HG02798 (cell line): ENCODE results near the gene EEFSEC.

Experiments
- ATAC-seq: cut with Tn5 transposase; IDR thresholded peaks from one replicate; pipeline ENCODE4 v1.9.1; 2021; ENCODE audit warnings: mild to moderate bottlenecking; ENCODE audit not compliant: unreplicated experiment, poor library complexity

EEFSEC gene

GRCh38 chr3:128358156-128358895 lies 205.0 kb downstream of the EEFSEC start:
- ATAC-seq, result no peak

DNA sequence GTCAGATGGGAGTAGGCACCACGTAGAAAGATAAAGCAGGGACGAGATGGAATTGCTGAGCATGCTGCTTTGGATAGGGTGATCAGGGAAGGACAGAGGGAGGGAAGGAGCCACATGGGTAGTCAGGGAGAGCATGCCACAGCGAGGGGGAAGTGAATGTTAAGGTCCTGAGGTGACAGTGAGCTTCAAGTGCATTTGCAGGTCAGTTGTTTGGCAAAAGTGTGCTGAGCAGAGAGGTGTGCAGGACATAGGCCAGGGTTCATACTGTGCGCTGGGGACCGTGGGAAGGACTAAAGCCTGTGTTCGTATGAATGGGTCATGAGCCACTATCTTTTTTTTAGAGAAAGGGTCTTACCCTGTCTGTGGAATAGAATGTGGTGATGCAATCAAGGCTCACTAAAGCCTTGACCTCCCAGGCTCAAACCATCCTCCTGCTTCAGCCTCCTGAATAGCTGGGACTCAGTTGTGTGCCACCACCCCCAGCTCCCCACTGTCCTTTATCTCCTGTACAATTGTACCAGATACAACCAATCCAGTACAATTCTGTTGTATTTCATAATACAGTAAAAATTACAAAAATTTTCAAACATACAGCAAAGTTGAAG lies 205.9 kb downstream of the EEFSEC start:
- ATAC-seq, result no peak

DNA sequence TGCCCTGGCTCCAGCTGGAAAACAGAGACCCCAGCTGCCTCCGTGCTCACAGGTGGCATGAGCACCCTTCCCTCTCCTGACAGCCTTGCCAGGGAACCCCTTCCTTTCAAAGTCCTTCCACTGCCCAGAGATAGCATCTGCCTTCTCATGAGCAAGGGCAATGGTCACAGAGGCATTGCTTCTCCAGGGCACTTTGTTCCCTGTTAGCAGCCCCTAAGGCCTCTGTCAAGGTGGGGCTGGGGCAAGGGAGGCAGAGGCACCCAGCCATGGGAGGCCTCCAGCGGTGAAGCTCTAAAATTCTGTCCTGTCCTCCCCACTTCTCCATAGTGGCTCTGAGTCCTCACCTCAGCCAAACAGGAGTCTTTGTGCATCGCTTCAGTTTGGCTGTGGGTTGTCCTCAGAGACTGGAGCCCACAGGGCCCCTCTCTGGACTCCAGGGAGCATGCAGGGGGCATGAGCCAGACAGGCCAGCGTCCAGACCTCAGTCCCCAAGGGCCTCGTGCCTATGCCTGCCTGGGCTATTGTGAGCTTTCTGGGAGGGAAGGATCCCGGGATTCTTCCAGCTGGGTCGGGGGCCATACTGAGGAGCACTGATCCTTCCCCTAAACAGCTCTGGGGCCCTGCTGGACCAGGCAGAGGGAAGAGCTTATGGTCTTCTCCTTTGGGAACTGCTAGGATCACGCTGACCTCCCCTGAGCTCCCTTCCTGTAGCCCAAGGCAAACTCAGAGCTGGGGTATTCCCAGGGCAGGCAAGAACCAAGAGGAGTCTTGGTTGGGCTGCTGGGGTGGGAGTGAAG lies 206.8 kb downstream of the EEFSEC start:
- ATAC-seq, result no peak

DNA sequence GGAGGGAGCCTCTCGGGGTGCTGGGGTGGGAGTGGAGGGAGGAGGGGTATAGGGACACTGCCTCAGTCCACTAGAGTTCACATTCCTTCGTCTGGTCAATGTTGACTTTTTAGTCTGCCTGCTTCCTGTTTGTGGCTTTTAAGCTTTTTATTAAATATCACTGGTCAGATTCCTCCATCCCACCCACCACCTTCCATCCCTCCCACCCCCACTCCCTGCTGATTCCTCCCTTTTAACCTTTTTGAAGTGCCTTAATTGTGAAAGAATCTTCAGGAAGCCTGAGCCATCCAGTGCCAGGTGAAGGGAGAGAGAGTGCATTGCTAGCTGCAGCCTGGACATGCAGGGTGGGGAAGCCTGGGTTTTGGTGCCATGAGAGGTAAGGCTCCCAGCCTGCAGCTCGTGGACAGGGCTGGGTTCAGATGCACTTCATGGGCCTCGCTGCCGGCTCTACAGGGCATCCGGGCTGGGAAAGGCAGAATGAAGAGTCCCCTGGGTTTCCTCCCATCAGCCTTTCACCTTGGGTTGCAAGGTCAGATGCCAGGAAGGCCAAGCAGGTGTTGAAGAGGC lies 207.5 kb downstream of the EEFSEC start:
- no peak for ATAC-seq

- ATAC-seq, result no peak
Measured at GRCh38 chr3:128362026-128362965, 209.0 kb downstream of the EEFSEC start.

DNA sequence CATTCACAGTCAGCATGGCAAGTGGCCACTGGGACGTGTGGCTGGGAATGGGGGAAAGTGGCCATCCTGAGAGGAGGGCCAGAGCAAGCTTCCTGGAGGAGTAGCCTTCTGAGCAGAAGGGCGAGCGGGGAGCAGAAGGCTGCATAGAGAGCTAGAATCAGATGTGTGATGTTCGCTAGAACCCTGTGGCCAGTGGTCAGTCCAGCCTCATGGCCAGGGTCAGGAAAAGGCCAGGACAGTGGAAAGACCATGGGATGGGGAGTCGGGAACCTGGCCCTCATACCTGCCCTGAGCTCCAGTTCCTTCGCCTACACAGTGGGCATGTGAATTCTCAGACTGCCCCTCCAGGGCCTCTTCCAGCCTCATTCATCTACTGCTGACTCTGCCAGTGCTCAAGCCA lies 211.0 kb downstream of the EEFSEC start:
- ATAC-seq, result no peak

DNA sequence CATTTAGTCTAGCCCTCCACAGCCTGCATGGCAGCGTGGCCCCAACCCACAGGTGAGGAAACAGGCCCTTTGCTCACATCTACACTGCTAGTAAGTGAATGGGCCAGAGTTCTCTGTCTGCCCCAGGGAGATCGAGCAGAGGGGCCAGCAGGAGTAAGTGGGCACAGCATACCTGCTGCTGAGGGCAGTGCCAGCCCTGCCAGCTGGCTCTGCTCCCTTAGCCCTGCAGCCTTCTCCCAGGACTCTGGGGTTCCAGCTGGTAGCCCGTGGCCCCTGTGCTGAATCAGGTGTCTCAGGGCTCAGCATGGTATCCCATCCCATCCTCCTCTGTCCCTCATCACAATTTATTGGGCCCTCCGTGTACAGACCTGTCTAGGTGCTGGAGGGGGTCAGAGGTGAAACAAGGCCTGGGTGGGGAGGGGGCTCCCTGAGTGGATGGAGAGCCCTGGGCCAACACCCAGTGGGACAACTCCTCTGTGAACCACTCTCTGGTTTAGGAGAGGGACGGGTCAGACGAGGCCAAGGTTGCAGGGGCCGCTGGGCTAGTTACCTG lies 211.6 kb downstream of the EEFSEC start:
- ATAC-seq, result no peak

DNA sequence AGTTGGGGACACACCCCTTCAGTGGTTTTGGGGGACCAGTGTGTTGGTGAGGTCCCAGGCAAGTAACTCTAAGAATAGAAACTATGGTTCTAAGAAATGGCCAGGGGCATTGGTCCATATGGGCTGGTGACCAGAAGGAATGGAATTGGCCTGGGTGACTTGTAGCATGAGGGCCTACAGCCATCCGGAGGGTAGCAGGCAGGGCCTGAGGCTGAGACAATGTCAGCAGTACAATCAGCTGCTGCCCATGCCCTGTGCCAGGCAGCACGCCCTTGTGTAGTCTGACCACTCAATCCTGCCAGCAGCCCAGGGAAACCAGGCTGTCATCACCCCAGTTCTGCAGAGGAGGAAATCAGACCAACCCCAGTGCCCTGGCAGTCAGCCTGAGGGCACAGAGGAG lies 212.9 kb downstream of the EEFSEC start:
- ATAC-seq, result no peak

- no peak for ATAC-seq
Measured at GRCh38 chr3:128366652-128367051, 213.4 kb downstream of the EEFSEC start.

GRCh38 chr3:128367221-128367620 lies 213.9 kb downstream of the EEFSEC start:
- ATAC-seq, result no peak

GRCh38 chr3:128367761-128368160 lies 214.5 kb downstream of the EEFSEC start:
- no peak for ATAC-seq

DNA sequence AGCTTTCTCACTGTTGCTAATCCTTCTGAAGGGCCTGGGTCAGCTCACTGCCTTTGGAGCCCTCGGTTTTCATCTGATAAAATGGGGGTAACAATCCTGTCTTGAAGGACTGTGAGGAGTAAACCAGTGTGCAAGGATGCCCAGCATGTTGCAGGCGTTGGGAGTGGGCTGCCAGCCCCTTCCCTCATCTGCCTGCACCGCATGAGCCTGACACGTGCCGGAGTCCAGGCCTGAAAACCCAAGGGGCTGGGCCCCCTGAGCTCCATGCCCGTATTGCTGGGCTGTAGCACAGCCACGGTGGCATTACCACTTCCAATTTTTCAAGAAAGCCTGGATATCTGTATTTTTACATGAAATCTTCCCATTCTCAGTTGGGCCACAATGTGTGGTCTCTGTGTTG lies 215.3 kb downstream of the EEFSEC start:
- no peak for ATAC-seq

DNA sequence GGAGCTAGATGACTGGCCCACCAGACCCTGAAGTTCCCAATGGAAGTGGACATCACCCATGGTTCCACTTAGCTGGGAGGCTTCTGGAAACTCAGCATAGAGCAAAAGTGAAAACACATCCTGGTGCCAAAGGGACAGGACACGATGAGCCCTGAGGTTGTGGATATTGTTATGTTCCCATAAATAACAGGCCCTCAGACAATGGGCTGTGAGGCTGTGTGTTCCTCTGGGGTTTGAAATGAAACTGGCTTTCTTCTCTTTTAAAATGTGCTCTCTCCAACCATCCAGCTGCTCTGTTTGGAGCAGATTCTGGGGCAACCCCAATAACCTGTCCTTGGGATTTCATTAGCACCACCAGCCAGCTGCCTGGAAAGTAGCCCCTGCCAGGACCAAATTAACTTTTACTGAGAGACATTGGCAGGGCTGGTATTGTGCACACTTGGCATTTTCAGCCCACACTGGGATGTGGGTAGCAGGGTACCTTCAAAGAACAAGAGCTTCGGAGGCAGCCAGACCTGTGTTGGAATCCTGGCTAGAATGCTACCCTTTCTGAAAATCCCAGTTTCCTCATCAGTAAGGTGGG lies 215.9 kb downstream of the EEFSEC start:
- ATAC-seq, result no peak

- ATAC-seq, result no peak
Measured at GRCh38 chr3:128369881-128370642, 216.8 kb downstream of the EEFSEC start.

DNA sequence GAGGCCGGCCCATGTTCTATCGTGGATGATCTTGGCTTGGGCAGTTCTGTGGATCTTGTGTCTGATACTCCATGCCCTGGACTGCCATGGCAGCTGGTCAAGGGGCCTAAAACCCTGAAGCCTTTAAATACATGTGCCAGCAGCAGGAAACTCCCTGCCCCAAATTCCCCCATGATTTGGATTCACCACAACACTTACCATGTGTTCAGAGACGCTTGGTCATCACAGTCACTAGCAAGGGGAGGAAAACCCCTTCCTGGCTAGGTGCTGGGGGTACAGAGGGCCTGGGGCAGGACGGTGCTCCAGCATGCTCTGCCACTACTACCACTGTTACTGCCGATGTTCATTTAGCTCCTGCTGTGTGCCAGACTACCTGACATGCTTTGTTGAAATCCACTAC lies 219.0 kb downstream of the EEFSEC start:
- ATAC-seq, result peak; percentile 44

- ATAC-seq, result no peak
Measured at GRCh38 chr3:128372707-128373533, 219.6 kb downstream of the EEFSEC start.

GRCh38 chr3:128374746-128375445 lies 221.6 kb downstream of the EEFSEC start:
- ATAC-seq, result no peak
